ENCODE measurements around the gene COQ8A. TPM values are rescaled to one million over a fixed set of nuclear protein-coding genes. Genes with fewer than 3 reads are reported as not detected.

Gene COQ8A
- total RNA-seq, 1 experiment from 2014 or later: 35.3 TPM

DNA sequence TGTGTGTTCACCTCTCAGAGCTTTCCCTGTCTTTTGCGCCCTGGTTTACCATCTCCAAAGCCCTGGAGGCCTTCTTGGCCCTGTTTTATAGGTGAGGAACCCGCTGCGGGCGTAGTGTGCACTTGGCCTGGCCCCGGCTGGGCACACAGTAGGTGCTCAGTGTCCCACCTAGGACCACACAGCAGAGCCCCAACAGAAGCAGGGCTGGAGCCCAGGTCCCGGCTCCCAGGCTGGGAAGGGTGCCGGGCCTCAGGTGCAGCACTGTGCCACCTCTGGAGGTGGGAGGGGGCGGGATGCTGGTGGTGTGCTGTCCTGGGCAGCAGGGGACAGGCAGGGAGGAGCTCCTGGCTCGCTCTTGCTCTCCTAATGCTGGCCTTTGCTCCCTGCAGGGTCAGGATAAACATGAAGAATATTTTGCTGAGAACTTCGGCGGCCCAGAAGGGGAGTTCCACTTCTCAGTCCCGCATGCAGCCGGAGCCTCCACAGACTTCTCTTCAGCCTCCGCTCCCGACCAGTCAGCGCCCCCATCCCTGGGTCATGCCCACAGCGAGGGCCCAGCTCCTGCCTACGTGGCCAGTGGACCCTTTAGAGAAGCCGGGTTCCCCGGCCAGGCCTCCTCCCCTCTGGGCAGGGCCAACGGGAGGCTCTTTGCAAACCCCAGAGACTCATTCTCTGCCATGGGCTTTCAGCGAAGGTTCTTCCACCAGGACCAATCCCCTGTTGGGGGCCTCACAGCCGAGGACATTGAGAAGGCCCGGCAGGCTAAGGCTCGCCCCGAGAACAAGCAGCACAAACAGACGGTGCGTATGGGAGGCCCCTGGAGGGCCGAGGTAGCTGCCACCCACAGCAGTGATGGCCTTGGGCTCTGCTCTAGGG, 24.8 kb downstream of the COQ8A start (continued):
- TF ChIP-seq, protein P1, sequence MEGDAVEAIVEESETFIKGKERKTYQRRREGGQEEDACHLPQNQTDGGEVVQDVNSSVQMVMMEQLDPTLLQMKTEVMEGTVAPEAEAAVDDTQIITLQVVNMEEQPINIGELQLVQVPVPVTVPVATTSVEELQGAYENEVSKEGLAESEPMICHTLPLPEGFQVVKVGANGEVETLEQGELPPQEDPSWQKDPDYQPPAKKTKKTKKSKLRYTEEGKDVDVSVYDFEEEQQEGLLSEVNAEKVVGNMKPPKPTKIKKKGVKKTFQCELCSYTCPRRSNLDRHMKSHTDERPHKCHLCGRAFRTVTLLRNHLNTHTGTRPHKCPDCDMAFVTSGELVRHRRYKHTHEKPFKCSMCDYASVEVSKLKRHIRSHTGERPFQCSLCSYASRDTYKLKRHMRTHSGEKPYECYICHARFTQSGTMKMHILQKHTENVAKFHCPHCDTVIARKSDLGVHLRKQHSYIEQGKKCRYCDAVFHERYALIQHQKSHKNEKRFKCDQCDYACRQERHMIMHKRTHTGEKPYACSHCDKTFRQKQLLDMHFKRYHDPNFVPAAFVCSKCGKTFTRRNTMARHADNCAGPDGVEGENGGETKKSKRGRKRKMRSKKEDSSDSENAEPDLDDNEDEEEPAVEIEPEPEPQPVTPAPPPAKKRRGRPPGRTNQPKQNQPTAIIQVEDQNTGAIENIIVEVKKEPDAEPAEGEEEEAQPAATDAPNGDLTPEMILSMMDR (IDR thresholded peaks at IDR 0.05 in 2 of 3, conservative IDR thresholded peaks at IDR 0.05 in 1 of 3; ENCODE audit: borderline replicate concordance in 1 of 3, insufficient read depth in 1 of 3, low read depth in 2 of 3, low read length in 2 of 3): no peak
- TF ChIP-seq, protein P2, sequence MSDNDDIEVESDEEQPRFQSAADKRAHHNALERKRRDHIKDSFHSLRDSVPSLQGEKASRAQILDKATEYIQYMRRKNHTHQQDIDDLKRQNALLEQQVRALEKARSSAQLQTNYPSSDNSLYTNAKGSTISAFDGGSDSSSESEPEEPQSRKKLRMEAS (IDR thresholded peaks at IDR 0.05): no peak
- no peak for TF ChIP-seq ZFX (IDR thresholded peaks at IDR 0.05)
- no peak for TF ChIP-seq EZH2 (IDR thresholded peaks at IDR 0.05)
- TF ChIP-seq FOSL1 (IDR thresholded peaks at IDR 0.05; ENCODE audit: low read depth): no peak

DNA sequence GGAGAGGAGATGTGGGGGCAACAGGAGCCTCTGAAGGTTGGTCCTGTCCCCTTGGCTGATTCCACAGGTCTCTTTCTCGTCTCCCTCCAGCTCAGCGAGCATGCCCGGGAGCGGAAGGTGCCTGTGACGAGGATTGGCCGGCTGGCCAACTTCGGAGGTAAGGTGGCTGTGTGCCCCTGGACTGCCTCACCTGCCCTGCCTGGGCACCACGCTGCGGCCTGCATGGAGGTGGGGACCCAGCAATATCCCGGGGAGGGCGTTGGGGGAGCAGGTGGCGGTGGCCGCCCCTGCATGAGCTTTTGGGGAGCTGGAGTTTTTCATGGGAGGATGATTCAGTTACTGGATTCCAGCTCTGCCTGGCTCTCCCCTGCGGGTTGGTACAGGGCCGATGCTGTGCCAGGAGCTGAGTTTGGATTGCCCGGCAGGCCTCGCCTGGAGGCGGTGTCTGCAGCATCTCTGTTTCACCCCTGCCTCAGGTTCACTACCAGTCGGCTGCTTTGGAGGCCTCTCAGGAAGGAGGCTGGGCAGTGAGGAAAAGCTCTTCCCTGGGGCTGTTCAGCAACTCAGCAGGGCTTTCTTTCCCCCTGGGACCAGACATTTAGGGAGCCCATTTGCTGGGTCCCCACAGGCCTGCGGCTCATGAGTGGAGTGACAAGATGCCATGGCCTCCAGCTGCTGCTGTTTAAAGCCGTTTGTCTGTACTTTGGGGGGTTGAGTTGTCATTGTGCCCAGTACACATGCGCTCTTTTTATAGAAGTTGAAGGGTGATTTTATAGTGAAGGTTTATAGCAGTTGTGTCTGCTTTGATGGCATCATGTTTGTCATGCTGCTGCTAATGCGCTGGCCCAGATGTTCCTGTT, 25.7 kb downstream of the COQ8A start:
- H3K9ac ChIP-seq (ENCODE audit: low read length): no peak overlapping the region
- TF ChIP-seq EGR1 (IDR thresholded peaks at IDR 0.05; ENCODE audit: low read depth) (no peak), ZNF274 (IDR thresholded peaks at IDR 0.05; ENCODE audit: low read depth, low read length) (no peak), POLR2AphosphoS5 (IDR thresholded peaks at IDR 0.05; ENCODE audit: low read depth, low read length) (no peak)
- no peak overlapping the region for H3K4me3 ChIP-seq (replicated peaks in 1 of 2; ENCODE audit: low read depth in 1 of 2, low read length in 2 of 2)
- DNase-seq (ENCODE audit: low read depth, low spot score) (no peak), ATAC-seq (no peak)
- H3K9me3 ChIP-seq (ENCODE audit: control insufficient read depth in 1 of 2, insufficient read depth in 1 of 2, low read depth in 1 of 2, low read length in 2 of 2): no peaks in the 10 kb centered on the region
- no peak overlapping the region for H3K4me2 ChIP-seq (ENCODE audit: low read length)
- intact Hi-C loops (cut with micrococcal nuclease): no loop called here
- no peaks in the 10 kb centered on the region for H3K4me1 ChIP-seq (ENCODE audit: control insufficient read depth in 1 of 2, insufficient read depth in 2 of 2, low read length in 2 of 2)
- ChIA-PET POLR2A (no interaction called here), RAD21 (ENCODE audit: low non-redundant PET in 1 of 2, low total read pairs in 2 of 2, uncharacterized antibody in 2 of 2, unreplicated experiment in 2 of 2) (no interaction called here), CTCF (no interaction called here)
- no TSS peak for BruUV-seq (replicated peaks)
- H3K79me2 ChIP-seq (ENCODE audit: insufficient read depth, low read length): no peaks in the 10 kb centered on the region
- H3K27me3 ChIP-seq (ENCODE audit: insufficient read depth, low read length): no peaks in the 10 kb centered on the region
- H3K36me3 ChIP-seq (ENCODE audit: control insufficient read depth in 1 of 2, insufficient read depth in 2 of 2, low read length in 2 of 2): no peaks in the 10 kb centered on the region
- no peaks in the 10 kb centered on the region for H4K20me1 ChIP-seq (ENCODE audit: insufficient read depth)
- no peak overlapping the region for H3K27ac ChIP-seq (ENCODE audit: low read depth, low read length)
- H2AFZ ChIP-seq (ENCODE audit: low read depth, low read length, poor library complexity, severe bottlenecking): no peak overlapping the region
- no peaks in the 10 kb centered on the region for H3K9me2 ChIP-seq (ENCODE audit: insufficient read depth)
